Chondrocyte (in vitro differentiated cells): ENCODE results near the gene CELSR2. TPM values are rescaled to one million over a fixed set of nuclear protein-coding genes. Genes with fewer than 3 reads are reported as not detected.

ENCODE experiments used
- DNase-seq: peaks from one replicate; pipeline ENCODE4 v3.0.0; 2021; ENCODE audit warnings: mixed read lengths, low spot score
- H3K27ac Mint-ChIP-seq: one replicate; pipeline ENCODE4 v1.8.0; 2021; ENCODE audit warnings: mild to moderate bottlenecking, moderate library complexity, mixed read lengths; ENCODE audit not compliant: unreplicated experiment
- H3K27me3 Mint-ChIP-seq: 2 replicates; pipeline ENCODE4 v1.8.0; 2021; ENCODE audit warnings: low read depth, mixed read lengths
- H3K36me3 Mint-ChIP-seq: 2 replicates; pipeline ENCODE4 v1.8.0; 2021; ENCODE audit warnings: low read depth, mixed read lengths
- H3K4me1 Mint-ChIP-seq: 2 replicates; pipeline ENCODE4 v1.8.0; 2021; ENCODE audit warnings: low read depth, mild to moderate bottlenecking, mixed read lengths
- H3K4me3 Mint-ChIP-seq: one replicate; pipeline ENCODE4 v1.8.0; 2021; ENCODE audit warnings: mild to moderate bottlenecking, moderate library complexity, mixed read lengths; ENCODE audit not compliant: unreplicated experiment
- H3K9me3 Mint-ChIP-seq: 2 replicates; pipeline ENCODE4 v1.8.0; 2021; ENCODE audit warnings: low read depth, mixed read lengths
- total RNA-seq: library from RNA; stranded (reverse); gene quantifications from 3 replicates; pipeline ENCODE4 v1.2.1, GENCODE V29; 2021
- TF ChIP-seq, protein P1 (sequence below): fragments of 200-600 bp; sonication (generic); IDR thresholded peaks from 2 replicates; pipeline ENCODE4 v1.5.0; 2021; ENCODE audit warnings: antibody characterized with exemption, mild to moderate bottlenecking, moderate library complexity

The CELSR2 gene
- total RNA-seq, 1 donor from 2014 or later: 10.3 TPM

DNA sequence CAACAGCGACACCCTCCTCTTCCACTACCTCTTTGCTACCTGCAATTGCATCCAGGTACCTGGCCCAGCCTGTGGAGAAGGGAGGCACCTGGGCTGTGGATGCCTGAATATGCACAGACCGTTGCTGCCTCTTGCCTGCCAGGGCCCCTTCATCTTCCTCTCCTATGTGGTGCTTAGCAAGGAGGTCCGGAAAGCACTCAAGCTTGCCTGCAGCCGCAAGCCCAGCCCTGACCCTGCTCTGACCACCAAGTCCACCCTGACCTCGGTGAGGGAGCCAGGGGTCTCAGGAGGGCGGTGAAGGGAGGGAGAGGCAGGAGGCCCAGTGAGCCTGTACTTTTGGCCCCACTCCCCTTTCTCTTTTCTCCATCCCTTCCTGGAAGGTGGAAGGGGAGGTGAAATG lies 22.1 kb downstream of the CELSR2 start:
- TF ChIP-seq, protein P1, sequence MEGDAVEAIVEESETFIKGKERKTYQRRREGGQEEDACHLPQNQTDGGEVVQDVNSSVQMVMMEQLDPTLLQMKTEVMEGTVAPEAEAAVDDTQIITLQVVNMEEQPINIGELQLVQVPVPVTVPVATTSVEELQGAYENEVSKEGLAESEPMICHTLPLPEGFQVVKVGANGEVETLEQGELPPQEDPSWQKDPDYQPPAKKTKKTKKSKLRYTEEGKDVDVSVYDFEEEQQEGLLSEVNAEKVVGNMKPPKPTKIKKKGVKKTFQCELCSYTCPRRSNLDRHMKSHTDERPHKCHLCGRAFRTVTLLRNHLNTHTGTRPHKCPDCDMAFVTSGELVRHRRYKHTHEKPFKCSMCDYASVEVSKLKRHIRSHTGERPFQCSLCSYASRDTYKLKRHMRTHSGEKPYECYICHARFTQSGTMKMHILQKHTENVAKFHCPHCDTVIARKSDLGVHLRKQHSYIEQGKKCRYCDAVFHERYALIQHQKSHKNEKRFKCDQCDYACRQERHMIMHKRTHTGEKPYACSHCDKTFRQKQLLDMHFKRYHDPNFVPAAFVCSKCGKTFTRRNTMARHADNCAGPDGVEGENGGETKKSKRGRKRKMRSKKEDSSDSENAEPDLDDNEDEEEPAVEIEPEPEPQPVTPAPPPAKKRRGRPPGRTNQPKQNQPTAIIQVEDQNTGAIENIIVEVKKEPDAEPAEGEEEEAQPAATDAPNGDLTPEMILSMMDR: no peak
- no peak overlapping the region for H3K4me3 Mint-ChIP-seq
- H3K9me3 Mint-ChIP-seq: no peaks in the 10 kb centered on the region
- H3K27me3 Mint-ChIP-seq: no peaks in the 10 kb centered on the region
- peak; percentile 87 for DNase-seq
- H3K27ac Mint-ChIP-seq: peak overlapping the region; percentile 22
- H3K4me1 Mint-ChIP-seq: peaks cover 34% of the 10 kb centered on the region
- peaks cover 5% of the 10 kb centered on the region for H3K36me3 Mint-ChIP-seq

GRCh38 chr1:109272021-109272799 lies 22.9 kb downstream of the CELSR2 start:
- Mint-ChIP-seq H3K9me3 (no peaks in the 10 kb centered on the region), H3K4me1 (peaks cover 31% of the 10 kb centered on the region), H3K27ac (no peak overlapping the region), H3K36me3 (peaks cover 5% of the 10 kb centered on the region), H3K27me3 (no peaks in the 10 kb centered on the region), H3K4me3 (no peak overlapping the region)
- TF ChIP-seq, protein P1: no peak
- DNase-seq: peak; percentile 84

GRCh38 chr1:109272831-109273547 lies 23.6 kb downstream of the CELSR2 start:
- Mint-ChIP-seq H3K27ac (no peak overlapping the region), H3K27me3 (no peaks in the 10 kb centered on the region), H3K4me3 (no peak overlapping the region), H3K36me3 (peaks cover 5% of the 10 kb centered on the region), H3K9me3 (no peaks in the 10 kb centered on the region), H3K4me1 (peaks cover 30% of the 10 kb centered on the region)
- TF ChIP-seq, protein P1: no peak
- DNase-seq: no peak

- peak; percentile 81 for DNase-seq
- H3K9me3 Mint-ChIP-seq: no peaks in the 10 kb centered on the region
- H3K4me3 Mint-ChIP-seq: no peak overlapping the region
- TF ChIP-seq, protein P1: no peak
- H3K27ac Mint-ChIP-seq: peak overlapping the region; percentile 89
- H3K36me3 Mint-ChIP-seq: peaks cover 3% of the 10 kb centered on the region
- no peaks in the 10 kb centered on the region for H3K27me3 Mint-ChIP-seq
- peaks cover 30% of the 10 kb centered on the region for H3K4me1 Mint-ChIP-seq
These were observed 24.4 kb downstream of the CELSR2 start for GRCh38 chr1:109273570-109274288.
